CD14-positive monocyte (primary cell): ENCODE measurements around the gene CHAC2. TPM values are rescaled to one million over a fixed set of nuclear protein-coding genes. Genes with fewer than 3 reads are reported as not detected.

Experiments
- DNase-seq, 3 donors: peaks; one replicate each; pipeline ENCODE4 v3.0.0-alpha.2; 2011 to 2022
- H2AFZ ChIP-seq: 2 replicates; pipeline ENCODE4 v1.6.0; 2012; ENCODE audit warnings: mild to moderate bottlenecking, low read depth, low read length, inconsistent platforms; ENCODE audit not compliant: insufficient read depth, poor library complexity, severe bottlenecking
- H3K27ac ChIP-seq, 2 donors: 1 replicate in 1 of 2; 2 replicates in 1 of 2; pipeline ENCODE4 v1.5.1; 2012 to 2013; ENCODE audit warnings: low read length in 2 of 2, control low read depth in 1 of 2, inconsistent platforms in 1 of 2, low read depth in 1 of 2, mild to moderate bottlenecking in 1 of 2
- H3K27me3 ChIP-seq, 2 donors: one replicate each; pipeline versions ENCODE4 v1.6.0 to v1.6.1; 2011 to 2013; ENCODE audit warnings: low read length in 2 of 2; ENCODE audit not compliant: control insufficient read depth in 2 of 2, insufficient read depth in 2 of 2
- H3K36me3 ChIP-seq, 2 donors: replicated peaks in 1 of 2; 1 replicate in 1 of 2; 2 replicates in 1 of 2; pipeline versions ENCODE4 v1.5.1 to v1.6.1; 2012 to 2013; ENCODE audit warnings: low read length in 2 of 2, control low read depth in 1 of 2, inconsistent platforms in 1 of 2, mild to moderate bottlenecking in 1 of 2; ENCODE audit not compliant: insufficient read depth in 2 of 2, control insufficient read depth in 1 of 2
- H3K4me1 ChIP-seq, 2 donors: 1 replicate in 1 of 2; 2 replicates in 1 of 2; pipeline versions ENCODE4 v1.5.1 to v1.6.1; 2012 to 2013; ENCODE audit warnings: low read length in 2 of 2, control low read depth in 1 of 2, inconsistent platforms in 1 of 2, mild to moderate bottlenecking in 1 of 2, moderate library complexity in 1 of 2; ENCODE audit not compliant: insufficient read depth in 2 of 2, control insufficient read depth in 1 of 2
- H3K4me2 ChIP-seq: replicated peaks from 2 replicates; pipeline ENCODE3; 2012; ENCODE audit warnings: low read length, moderate library complexity, mild to moderate bottlenecking; ENCODE audit not compliant: poor library complexity, severe bottlenecking; ENCODE audit errors: extremely low read depth
- H3K4me3 ChIP-seq, 3 experiments: fragments of 200-600 bp in 1 of 3; sonication (generic) in 1 of 3; replicated peaks in 1 of 3; 1 replicate in 2 of 3; 2 replicates in 1 of 3; pipeline ENCODE4 v1.5.1; 2011 to 2013; ENCODE audit warnings: low read length in 3 of 3, mild to moderate bottlenecking in 3 of 3, control low read depth in 2 of 3, low read depth in 2 of 3, inconsistent platforms in 1 of 3, moderate library complexity in 1 of 3
- H3K79me2 ChIP-seq: 2 replicates; pipeline ENCODE4 v1.6.0; 2012; ENCODE audit warnings: mild to moderate bottlenecking, control low read depth, inconsistent platforms, low read length, moderate library complexity; ENCODE audit not compliant: insufficient read depth
- H3K9ac ChIP-seq: 2 replicates; pipeline ENCODE4 v1.6.0; 2017; ENCODE audit warnings: low read length, mild to moderate bottlenecking; ENCODE audit not compliant: insufficient read depth, poor library complexity, severe bottlenecking
- H3K9me3 ChIP-seq, 2 donors: replicated peaks in 1 of 2; 1 replicate in 1 of 2; 2 replicates in 1 of 2; pipeline versions ENCODE4 v1.5.1 to v1.6.1; 2012 to 2013; ENCODE audit warnings: low read length in 2 of 2, control low read depth in 1 of 2; ENCODE audit not compliant: control insufficient read depth in 1 of 2, insufficient read depth in 1 of 2
- H4K20me1 ChIP-seq: 2 replicates; pipeline ENCODE4 v1.6.0; 2012; ENCODE audit warnings: mild to moderate bottlenecking, low read length, control low read depth, moderate library complexity; ENCODE audit not compliant: insufficient read depth
- H3K27ac Mint-ChIP-seq, 7 donors: one replicate each; pipeline ENCODE4 v1.8.0; 2020; ENCODE audit warnings: mild to moderate bottlenecking in 7 of 7, mixed read lengths in 7 of 7, moderate library complexity in 6 of 7, inconsistent platforms in 2 of 7
- H3K27me3 Mint-ChIP-seq, 3 donors: one replicate each; pipeline ENCODE4 v1.8.0; 2021 to 2022; ENCODE audit warnings: low read depth in 3 of 3, mild to moderate bottlenecking in 3 of 3, mixed read lengths in 3 of 3, moderate library complexity in 3 of 3, inconsistent platforms in 1 of 3
- H3K36me3 Mint-ChIP-seq, 2 donors: one replicate each; pipeline ENCODE4 v1.8.0; 2020; ENCODE audit warnings: mixed read lengths in 2 of 2, inconsistent platforms in 1 of 2, mild to moderate bottlenecking in 1 of 2
- H3K4me1 Mint-ChIP-seq: one replicate; pipeline ENCODE4 v1.8.0; 2020; ENCODE audit warnings: mild to moderate bottlenecking, mixed read lengths
- H3K4me3 Mint-ChIP-seq, 2 donors: one replicate each; pipeline ENCODE4 v1.8.0; 2020; ENCODE audit warnings: mild to moderate bottlenecking in 2 of 2, mixed read lengths in 2 of 2, moderate library complexity in 1 of 2
- H3K9me3 Mint-ChIP-seq, 7 donors: one replicate each; pipeline ENCODE4 v1.8.0; 2020 to 2022; ENCODE audit warnings: mixed read lengths in 7 of 7, mild to moderate bottlenecking in 6 of 7, moderate library complexity in 6 of 7, inconsistent platforms in 2 of 7
- whole genome bisulfite sequencing: methylation state at CpG from one replicate; pipeline ENCODE4 v1.1.5; 2013; ENCODE audit warnings: missing lambda C conversion rate; ENCODE audit not compliant: insufficient coverage; 5-methylcytosine and 5-hydroxymethylcytosine counted together
- intact Hi-C, 2 donors: fragments of 100-400 bp; cut with micrococcal nuclease; formaldehyde crosslinking; loops; one replicate each; pipeline versions ENCODE4 v1.15.0 to v1.15.1; 2023
- polyA plus RNA-seq, 3 donors: library from polyadenylated mRNA; depleted of rRNA in 1 of 3; unstranded in 2 of 3; stranded (reverse) in 1 of 3; fragments of 300-500 nt in 2 of 3; fragments of >200 nt in 1 of 3; fragmentation: Illumina TruSeq in 2 of 3; gene quantifications; 1 replicate in 2 of 3; 2 replicates in 1 of 3; pipeline ENCODE4 v1.2.3, GENCODE V29; 2012 to 2021
- TF ChIP-seq, protein P1 (sequence below): fragments of 200-600 bp; IDR thresholded peaks from one replicate; pipeline ENCODE4 v1.8.0; 2022; ENCODE audit warnings: antibody characterized with exemption, mild to moderate bottlenecking

Gene CHAC2
- polyA plus RNA-seq, 3 donors: 0.07 to 0.40 (median 0.20) TPM

DNA sequence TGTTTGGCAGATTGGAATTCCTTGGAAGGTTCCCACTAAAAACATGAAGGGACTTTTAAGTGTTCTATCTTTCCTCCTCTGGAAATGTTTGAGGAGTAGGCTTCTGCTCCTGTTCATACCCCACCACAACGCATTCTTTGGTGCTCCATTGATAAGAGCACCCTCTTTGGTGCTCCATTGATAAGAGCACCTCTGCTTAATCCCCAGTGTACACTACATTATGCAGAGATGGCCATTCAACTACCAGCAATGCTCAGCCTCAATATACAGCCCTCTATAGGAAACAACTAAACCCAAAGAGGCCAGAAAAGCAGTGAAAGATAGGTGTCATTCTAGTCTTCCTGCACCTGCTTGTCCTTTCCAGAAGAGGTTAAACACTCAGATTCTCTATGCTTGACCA is 1.8 kb upstream of the CHAC2 start:
- H3K27me3 Mint-ChIP-seq: no peaks in the 10 kb centered on the region
- H3K9me3 Mint-ChIP-seq: peaks cover 0 to 2% (median 0%) of the 10 kb centered on the region in 7 donors
- Histone ChIP-seq H3K27me3 (no peaks in the 10 kb centered on the region), H3K79me2 (peaks cover 33% of the 10 kb centered on the region), H3K27ac (no peak overlapping the region), H3K9ac (no peak overlapping the region), H2AFZ (no peak overlapping the region), H3K9me3 (no peaks in the 10 kb centered on the region), H3K4me2 (no peak overlapping the region), H4K20me1 (no peaks in the 10 kb centered on the region), H3K4me1 (peaks cover 8 to 17% of the 10 kb centered on the region in 2 donors), H3K4me3 (no peak overlapping the region), H3K36me3 (peaks cover 20 to 48% of the 10 kb centered on the region in 2 donors)
- intact Hi-C loops: no loop called here
- H3K27ac Mint-ChIP-seq: peak overlapping the region in 1 of 7 donors; percentile 9
- no peak for DNase-seq
- H3K4me3 Mint-ChIP-seq: no peak overlapping the region
- no CpG with 5 or more reads among the region's 1 CpG for WGBS
- peaks cover 12% of the 10 kb centered on the region for H3K4me1 Mint-ChIP-seq
- TF ChIP-seq, protein P1, sequence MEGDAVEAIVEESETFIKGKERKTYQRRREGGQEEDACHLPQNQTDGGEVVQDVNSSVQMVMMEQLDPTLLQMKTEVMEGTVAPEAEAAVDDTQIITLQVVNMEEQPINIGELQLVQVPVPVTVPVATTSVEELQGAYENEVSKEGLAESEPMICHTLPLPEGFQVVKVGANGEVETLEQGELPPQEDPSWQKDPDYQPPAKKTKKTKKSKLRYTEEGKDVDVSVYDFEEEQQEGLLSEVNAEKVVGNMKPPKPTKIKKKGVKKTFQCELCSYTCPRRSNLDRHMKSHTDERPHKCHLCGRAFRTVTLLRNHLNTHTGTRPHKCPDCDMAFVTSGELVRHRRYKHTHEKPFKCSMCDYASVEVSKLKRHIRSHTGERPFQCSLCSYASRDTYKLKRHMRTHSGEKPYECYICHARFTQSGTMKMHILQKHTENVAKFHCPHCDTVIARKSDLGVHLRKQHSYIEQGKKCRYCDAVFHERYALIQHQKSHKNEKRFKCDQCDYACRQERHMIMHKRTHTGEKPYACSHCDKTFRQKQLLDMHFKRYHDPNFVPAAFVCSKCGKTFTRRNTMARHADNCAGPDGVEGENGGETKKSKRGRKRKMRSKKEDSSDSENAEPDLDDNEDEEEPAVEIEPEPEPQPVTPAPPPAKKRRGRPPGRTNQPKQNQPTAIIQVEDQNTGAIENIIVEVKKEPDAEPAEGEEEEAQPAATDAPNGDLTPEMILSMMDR: no peak
- H3K36me3 Mint-ChIP-seq: peaks cover 29 to 35% of the 10 kb centered on the region in 2 donors

DNA sequence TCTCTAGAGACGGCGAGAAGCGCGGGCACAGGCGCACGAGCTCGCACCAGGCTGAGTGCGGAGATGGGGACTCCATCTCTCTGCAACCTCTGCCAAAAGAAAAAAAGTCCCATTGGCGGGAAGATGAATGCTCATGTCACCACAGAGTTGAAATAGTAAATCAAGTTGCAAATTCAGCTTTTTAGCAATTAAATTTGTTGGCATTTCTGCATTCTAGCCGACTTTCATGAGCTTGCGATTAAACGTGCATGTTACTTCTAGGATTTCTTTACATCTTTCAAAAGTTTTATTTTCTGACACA is 588 bp downstream of the CHAC2 start:
- Mint-ChIP-seq H3K4me3 (peak overlapping the region; percentile 89 to 95), H3K4me1 (peaks cover 12% of the 10 kb centered on the region), H3K27me3 (no peaks in the 10 kb centered on the region), H3K36me3 (peaks cover 18 to 22% of the 10 kb centered on the region in 2 donors), H3K9me3 (peaks cover 0 to 3% (median 0%) of the 10 kb centered on the region in 7 donors), H3K27ac (peak overlapping the region; percentile 60 to 91 (median 82))
- Histone ChIP-seq H2AFZ (peak overlapping the region; percentile 94), H3K79me2 (peaks cover 41% of the 10 kb centered on the region), H3K36me3 (peaks cover 8 to 24% of the 10 kb centered on the region in 2 donors), H3K27me3 (no peaks in the 10 kb centered on the region), H3K27ac (peak overlapping the region; percentile 42 to 78), H3K9ac (peak overlapping the region; percentile 64), H3K4me1 (peaks cover 8 to 17% of the 10 kb centered on the region in 2 donors), H3K4me2 (peak overlapping the region; percentile 92), H3K9me3 (no peaks in the 10 kb centered on the region), H3K4me3 (peak overlapping the region; percentile 74 to 95 (median 81)), H4K20me1 (no peaks in the 10 kb centered on the region)
- intact Hi-C loops: no loop called here
- WGBS: 1% methylated on average over 11 of the region's 12 CpGs
- TF ChIP-seq, protein P1: no peak
- DNase-seq: no peak
